Smooth muscle cell (in vitro differentiated cells): Measurements from ENCODE around the gene CDH13. TPM values are rescaled to one million over a fixed set of nuclear protein-coding genes. Genes with fewer than 3 reads are reported as not detected.

Source experiments
- DNase-seq: peaks from one replicate; lab custom pipeline; 2025; ENCODE audit not compliant: unreplicated experiment; lab: John Stamatoyannopoulos, UW
- H2AFZ ChIP-seq: fragments of 200-600 bp; sonication (generic); 2 replicates; pipeline ENCODE4 v1.6.0; 2016; ENCODE audit warnings: antibody characterized with exemption, low read depth, mild to moderate bottlenecking
- H3F3A ChIP-seq: fragments of 200-600 bp; sonication (generic); 2 replicates; pipeline ENCODE4 v1.6.0; 2017; ENCODE audit warnings: antibody characterized with exemption, low read depth
- H3K27ac ChIP-seq: fragments of 200-600 bp; sonication (generic); 2 replicates; pipeline ENCODE4 v1.5.1; 2016; ENCODE audit warnings: low read depth, mild to moderate bottlenecking
- H3K27me3 ChIP-seq: fragments of 200-600 bp; sonication (generic); 2 replicates; pipeline ENCODE4 v1.6.1; 2016; ENCODE audit warnings: low read depth, mild to moderate bottlenecking
- H3K36me3 ChIP-seq: fragments of 200-600 bp; sonication (generic); 2 replicates; pipeline ENCODE4 v1.5.1; 2016; ENCODE audit warnings: low read depth
- H3K4me1 ChIP-seq: fragments of 200-600 bp; sonication (generic); 2 replicates; pipeline ENCODE4 v1.5.1; 2016; ENCODE audit warnings: low read depth
- H3K4me2 ChIP-seq: fragments of 200-600 bp; sonication (generic); 2 replicates; pipeline ENCODE4 v1.6.0; 2016; ENCODE audit warnings: mild to moderate bottlenecking
- H3K4me3 ChIP-seq: fragments of 200-600 bp; sonication (generic); 2 replicates; pipeline ENCODE4 v1.5.1; 2016; ENCODE audit warnings: mild to moderate bottlenecking
- H3K79me2 ChIP-seq: fragments of 200-600 bp; sonication (generic); 2 replicates; pipeline ENCODE4 v1.6.0; 2016; ENCODE audit warnings: low read depth, mild to moderate bottlenecking
- H3K9ac ChIP-seq: fragments of 200-600 bp; sonication (generic); 2 replicates; pipeline ENCODE4 v1.6.0; 2016; ENCODE audit warnings: low read depth
- H3K9me3 ChIP-seq: fragments of 200-600 bp; sonication (generic); replicated peaks from 2 replicates; pipeline ENCODE4 v1.5.1; 2016; ENCODE audit warnings: low read depth
- H4K20me1 ChIP-seq: fragments of 200-600 bp; sonication (generic); 2 replicates; pipeline ENCODE4 v1.6.0; 2016; ENCODE audit warnings: low read depth
- WGBS: methylation state at CpG from one replicate; pipeline ENCODE4 v1.1.7; 2016; ENCODE audit warnings: low lambda C conversion rate; 5-methylcytosine and 5-hydroxymethylcytosine counted together
- polyA plus RNA-seq: library from polyadenylated mRNA; unstranded; fragments of >200 nt; fragmentation: Nextera tagmentation; extraction: Ambion mirVana; gene quantifications from 2 replicates; pipeline ENCODE4 v1.2.1, GENCODE V29; 2016
- total RNA-seq: library from RNA; depleted of rRNA; stranded (reverse); fragments of >200 nt; gene quantifications from 2 replicates; pipeline ENCODE4 v1.2.3, GENCODE V29; 2014
- TF ChIP-seq, protein P1 (sequence below): fragments of 200-600 bp; sonication (generic); IDR thresholded peaks from 2 replicates; pipeline ENCODE4 v1.5.1; 2017; ENCODE audit warnings: borderline replicate concordance, mild to moderate bottlenecking, antibody characterized with exemption; ENCODE audit not compliant: insufficient read depth, poor library complexity, severe bottlenecking

Gene CDH13
- total and polyA plus RNA-seq, 2 experiments from 2014 or later: 12.1 to 32.2 TPM

DNA sequence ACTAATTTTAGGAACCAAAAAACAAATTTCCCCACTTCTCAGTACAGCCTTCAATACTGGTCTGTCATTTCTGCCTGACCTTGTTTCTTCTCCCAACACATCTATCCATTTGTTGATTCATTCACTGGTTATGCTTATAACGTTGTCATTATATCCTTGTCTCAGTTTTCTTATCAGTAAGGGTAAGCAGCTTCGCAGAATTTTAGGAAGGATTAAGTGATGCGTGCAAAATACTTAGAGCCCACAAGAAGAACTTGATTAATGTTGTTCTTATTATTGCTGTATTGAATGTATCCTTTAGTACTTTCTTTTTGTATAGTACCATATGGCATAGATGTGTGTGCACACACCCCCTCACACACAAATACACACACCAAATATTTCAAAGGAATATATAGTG, 777.5 kb downstream of the CDH13 start:
- no peaks in the 10 kb centered on the region for H3F3A ChIP-seq
- H3K4me1 ChIP-seq: no peaks in the 10 kb centered on the region
- no peaks in the 10 kb centered on the region for H3K36me3 ChIP-seq
- H3K27me3 ChIP-seq: peaks cover 5% of the 10 kb centered on the region
- H3K79me2 ChIP-seq: no peaks in the 10 kb centered on the region
- TF ChIP-seq, protein P1, sequence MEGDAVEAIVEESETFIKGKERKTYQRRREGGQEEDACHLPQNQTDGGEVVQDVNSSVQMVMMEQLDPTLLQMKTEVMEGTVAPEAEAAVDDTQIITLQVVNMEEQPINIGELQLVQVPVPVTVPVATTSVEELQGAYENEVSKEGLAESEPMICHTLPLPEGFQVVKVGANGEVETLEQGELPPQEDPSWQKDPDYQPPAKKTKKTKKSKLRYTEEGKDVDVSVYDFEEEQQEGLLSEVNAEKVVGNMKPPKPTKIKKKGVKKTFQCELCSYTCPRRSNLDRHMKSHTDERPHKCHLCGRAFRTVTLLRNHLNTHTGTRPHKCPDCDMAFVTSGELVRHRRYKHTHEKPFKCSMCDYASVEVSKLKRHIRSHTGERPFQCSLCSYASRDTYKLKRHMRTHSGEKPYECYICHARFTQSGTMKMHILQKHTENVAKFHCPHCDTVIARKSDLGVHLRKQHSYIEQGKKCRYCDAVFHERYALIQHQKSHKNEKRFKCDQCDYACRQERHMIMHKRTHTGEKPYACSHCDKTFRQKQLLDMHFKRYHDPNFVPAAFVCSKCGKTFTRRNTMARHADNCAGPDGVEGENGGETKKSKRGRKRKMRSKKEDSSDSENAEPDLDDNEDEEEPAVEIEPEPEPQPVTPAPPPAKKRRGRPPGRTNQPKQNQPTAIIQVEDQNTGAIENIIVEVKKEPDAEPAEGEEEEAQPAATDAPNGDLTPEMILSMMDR: no peak
- no peak overlapping the region for H3K4me3 ChIP-seq
- H2AFZ ChIP-seq: no peak overlapping the region
- no peak overlapping the region for H3K27ac ChIP-seq
- H3K4me2 ChIP-seq: no peak overlapping the region
- WGBS: 68% methylated on average over 3 of the region's 3 CpGs
- H3K9ac ChIP-seq: no peak overlapping the region
- H3K9me3 ChIP-seq: no peaks in the 10 kb centered on the region
- H4K20me1 ChIP-seq: no peaks in the 10 kb centered on the region
- no peak for DNase-seq

DNA sequence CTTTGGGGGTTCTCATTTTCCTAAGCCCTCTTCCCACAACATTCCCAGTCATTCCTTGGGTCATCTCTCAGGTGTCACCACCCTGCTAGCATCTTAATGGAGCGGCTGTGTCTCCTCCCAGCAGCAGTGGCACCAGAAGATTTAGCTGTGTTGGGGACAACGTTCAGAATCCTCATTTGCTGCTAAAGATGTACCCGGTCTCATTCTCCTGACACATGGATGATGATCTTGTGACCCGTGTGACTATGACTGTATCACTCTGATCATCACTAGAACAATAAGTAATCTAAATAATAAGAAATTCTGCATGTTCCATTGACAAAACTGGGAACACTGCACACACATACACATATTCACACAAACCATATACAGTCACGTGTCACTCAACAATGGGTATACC, 781.2 kb downstream of the CDH13 start:
- H4K20me1 ChIP-seq: no peaks in the 10 kb centered on the region
- H3K27ac ChIP-seq: no peak overlapping the region
- no peak for DNase-seq
- no peaks in the 10 kb centered on the region for H3K4me1 ChIP-seq
- H3K36me3 ChIP-seq: no peaks in the 10 kb centered on the region
- H3F3A ChIP-seq: no peaks in the 10 kb centered on the region
- no peak overlapping the region for H3K4me2 ChIP-seq
- no peak overlapping the region for H2AFZ ChIP-seq
- H3K9me3 ChIP-seq: no peaks in the 10 kb centered on the region
- H3K27me3 ChIP-seq: peaks cover 16% of the 10 kb centered on the region
- 82% methylated on average over 5 of the region's 5 CpGs for WGBS
- H3K9ac ChIP-seq: no peak overlapping the region
- no peaks in the 10 kb centered on the region for H3K79me2 ChIP-seq
- no peak overlapping the region for H3K4me3 ChIP-seq
- TF ChIP-seq, protein P1: no peak

DNA sequence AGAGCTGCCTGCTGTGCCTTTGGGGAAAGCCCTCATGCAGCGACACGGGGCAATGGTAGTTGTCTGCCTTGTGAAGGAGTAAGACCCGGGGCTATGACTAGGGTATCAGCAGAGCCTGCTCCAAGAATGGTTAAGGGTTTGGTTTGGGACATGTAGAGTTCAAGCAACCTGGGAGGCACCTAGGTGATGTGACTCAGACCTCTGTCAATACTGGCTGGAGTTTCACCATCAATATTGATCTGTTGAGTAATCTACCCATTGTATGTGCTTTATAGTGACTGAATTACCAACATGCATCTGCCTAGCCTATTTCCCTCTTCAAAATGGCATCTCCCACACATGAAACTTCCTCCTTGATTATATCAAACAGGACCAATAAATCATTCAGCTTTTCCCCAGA, 782.6 kb downstream of the CDH13 start:
- Histone ChIP-seq H3K4me2 (no peak overlapping the region), H3K79me2 (no peaks in the 10 kb centered on the region), H3K27me3 (peaks cover 19% of the 10 kb centered on the region), H3K4me3 (no peak overlapping the region), H3K9ac (no peak overlapping the region), H3K36me3 (no peaks in the 10 kb centered on the region), H3K4me1 (no peaks in the 10 kb centered on the region), H3F3A (no peaks in the 10 kb centered on the region), H3K27ac (no peak overlapping the region), H4K20me1 (no peaks in the 10 kb centered on the region), H3K9me3 (no peaks in the 10 kb centered on the region), H2AFZ (no peak overlapping the region)
- no peak for DNase-seq
- TF ChIP-seq, protein P1: no peak
- 80% methylated on average over 3 of the region's 3 CpGs for WGBS

DNA sequence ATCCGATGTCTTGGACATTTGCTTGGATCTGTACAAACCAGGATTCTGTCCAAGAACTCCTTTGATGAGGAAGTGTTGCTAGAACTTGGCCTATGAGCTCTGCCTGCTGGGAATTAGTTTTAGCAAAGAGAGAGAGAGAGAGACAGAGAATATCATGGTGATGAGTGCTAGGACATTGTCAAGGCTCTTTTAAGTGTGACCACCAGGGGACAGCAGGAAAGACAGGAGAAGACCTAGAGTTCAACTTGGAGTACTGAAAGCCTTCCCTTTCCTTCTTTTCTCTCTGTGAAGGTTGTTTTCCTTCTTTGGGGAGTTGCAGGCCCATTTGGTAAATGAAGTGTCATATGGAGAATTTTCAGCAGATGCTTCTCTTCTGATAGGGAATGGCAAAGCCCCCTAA, 791.8 kb downstream of the CDH13 start:
- H3K4me2 ChIP-seq: no peak overlapping the region
- WGBS: 79% methylated on average over 1 of the region's 1 CpG
- no peaks in the 10 kb centered on the region for H3K4me1 ChIP-seq
- no peaks in the 10 kb centered on the region for H3K9me3 ChIP-seq
- no peak overlapping the region for H3K9ac ChIP-seq
- peaks cover 41% of the 10 kb centered on the region for H3K27me3 ChIP-seq
- H3K27ac ChIP-seq: no peak overlapping the region
- H3F3A ChIP-seq: no peaks in the 10 kb centered on the region
- H3K79me2 ChIP-seq: no peaks in the 10 kb centered on the region
- no peak overlapping the region for H2AFZ ChIP-seq
- H3K36me3 ChIP-seq: no peaks in the 10 kb centered on the region
- H4K20me1 ChIP-seq: no peaks in the 10 kb centered on the region
- no peak for DNase-seq
- H3K4me3 ChIP-seq: no peak overlapping the region
- TF ChIP-seq, protein P1: no peak
